ENCODE measurements around the gene FNDC7.

- TF ChIP-seq CTCF (IDR thresholded peaks at IDR 0.05) (no peak), POLR2A (IDR thresholded peaks at IDR 0.05) (no peak)
Observed at GRCh38 chr1:108686614-108687313, 25.9 kb upstream of the FNDC7 start.

Measured in adrenal gland (tissue), 5 donors.